HL-60 (cell line): ENCODE data around the gene STAB2.

Experiments
- DNase-seq, 2 experiments: peaks; one replicate each; pipeline ENCODE4 v3.0.0-alpha.2; 2010 to 2020; ENCODE audit warnings: low read depth in 1 of 2, low spot score in 1 of 2
- H3K27ac ChIP-seq: fragments of 250-450 bp; sonication (Bioruptor Pico); replicated peaks from 2 replicates; pipeline ENCODE4 v1.5.1; 2020; ENCODE audit warnings: mild to moderate bottlenecking, moderate library complexity
- H3K27me3 ChIP-seq: fragments of 250-450 bp; sonication (Bioruptor Pico); 2 replicates; pipeline ENCODE4 v1.5.1; 2021; ENCODE audit warnings: mild to moderate bottlenecking, moderate library complexity; ENCODE audit not compliant: insufficient read depth, poor library complexity, severe bottlenecking
- H3K4me3 ChIP-seq: replicated peaks from 2 replicates; pipeline ENCODE4 v1.5.1; 2011; ENCODE audit warnings: mild to moderate bottlenecking, control low read depth, low read length; ENCODE audit not compliant: insufficient read depth
- CTCF ChIP-seq: IDR thresholded peaks from one replicate; pipeline ENCODE4 v1.5.1; 2011; ENCODE audit warnings: low read length, control low read depth, inconsistent platforms; ENCODE audit not compliant: insufficient read depth
- GABPA ChIP-seq: IDR thresholded peaks from 2 replicates; pipeline ENCODE4 v1.6.1; 2012; ENCODE audit warnings: low read depth
- POLR2AphosphoS5 ChIP-seq: IDR thresholded peaks from 2 replicates; pipeline ENCODE4 v1.6.1; 2012; ENCODE audit warnings: low read depth
- REST ChIP-seq: IDR thresholded peaks from 2 replicates; pipeline ENCODE4 v1.6.1; 2012; ENCODE audit warnings: low read depth; ENCODE audit not compliant: insufficient replicate concordance
- SPI1 ChIP-seq: IDR thresholded peaks from 2 replicates; pipeline ENCODE4 v1.6.1; 2012; ENCODE audit warnings: low read depth, mild to moderate bottlenecking, borderline replicate concordance

Gene STAB2

GRCh38 chr12:103756443-103756842 is 169.4 kb downstream of the STAB2 start:
- TF ChIP-seq SPI1 = no peak
- TF ChIP-seq REST = no peak
- no peak for TF ChIP-seq POLR2AphosphoS5
- TF ChIP-seq CTCF = no peak
- no peak for TF ChIP-seq GABPA
- no peak for DNase-seq
- Histone ChIP-seq H3K27ac (no peak overlapping the region), H3K4me3 (no peak overlapping the region), H3K27me3 (no peaks in the 10 kb centered on the region)

GRCh38 chr12:103757248-103757647 is 170.2 kb downstream of the STAB2 start:
- no peak overlapping the region for H3K4me3 ChIP-seq
- no peaks in the 10 kb centered on the region for H3K27me3 ChIP-seq
- no peak for DNase-seq
- TF ChIP-seq CTCF (no peak), SPI1 (no peak), POLR2AphosphoS5 (no peak), REST (no peak), GABPA (no peak)
- no peak overlapping the region for H3K27ac ChIP-seq

GRCh38 chr12:103758310-103759089 is 171.4 kb downstream of the STAB2 start:
- no peak for DNase-seq
- Histone ChIP-seq H3K4me3 (no peak overlapping the region), H3K27ac (no peak overlapping the region), H3K27me3 (no peaks in the 10 kb centered on the region)
- TF ChIP-seq GABPA (no peak), POLR2AphosphoS5 (no peak), REST (no peak)
